SK-N-MC (cell line): ENCODE results near the gene CHMP3.

Experiments used
- EZH2 ChIP-seq: fragments of 200-600 bp; sonication (generic); IDR thresholded peaks from one replicate; pipeline ENCODE4 v1.6.1; 2017; ENCODE audit warnings: antibody characterized with exemption
- FOXP2 ChIP-seq: optimal IDR thresholded peaks from 2 replicates; pipeline ENCODE3; 2011; ENCODE audit warnings: mild to moderate bottlenecking, moderate library complexity; ENCODE audit not compliant: insufficient read depth; ENCODE audit errors: extremely low read length, control extremely low read depth
- POLR2AphosphoS5 ChIP-seq: IDR thresholded peaks from 2 replicates; pipeline ENCODE4 v1.6.1; 2012; ENCODE audit warnings: mild to moderate bottlenecking, low read depth, low read length, borderline replicate concordance

DNA sequence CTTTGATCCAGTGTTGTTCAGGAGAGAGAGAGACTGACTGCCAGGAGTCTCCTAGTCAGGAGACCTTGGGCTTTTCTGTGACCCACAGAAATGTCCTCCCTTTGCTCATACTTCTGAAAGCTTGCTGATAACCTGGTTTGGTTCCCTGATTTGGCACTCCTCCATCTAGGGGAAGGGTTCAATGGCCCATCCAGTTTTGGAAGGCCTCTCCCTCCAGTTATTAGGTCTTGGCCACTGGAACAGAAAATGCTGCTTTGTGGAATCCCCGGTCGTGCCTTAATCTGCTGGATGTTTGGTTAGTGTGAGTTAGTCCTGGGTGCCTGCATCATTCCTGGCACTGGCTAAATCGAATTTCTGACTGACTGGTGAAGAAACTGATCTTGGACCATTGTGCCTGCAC lies 86.3 kb downstream of the CHMP3 start:
- TF ChIP-seq POLR2AphosphoS5 = no peak
- TF ChIP-seq FOXP2 = no peak
- no peak for TF ChIP-seq EZH2
